D721Med (cell line): ENCODE results near the gene CRYGC.
"Not testable (repeated sequence)": the region's sequence is repeated elsewhere in the genome, so short reads cannot be mapped to it uniquely, and the experiment has no call there.

Source experiments
- DNase-seq: peaks from one replicate; pipeline ENCODE4 v3.0.0; 2011; ENCODE audit warnings: low spot score; ENCODE audit not compliant: insufficient read length
- FAIRE-seq: peaks from 2 replicates; lab custom pipeline; 2011; peaks lifted over from hg19 to GRCh38; lab: Jason Lieb, UNC
- CTCF ChIP-seq: IDR thresholded peaks from 2 replicates; pipeline ENCODE4 v1.5.1; 2012; ENCODE audit warnings: mild to moderate bottlenecking, control low read depth; ENCODE audit not compliant: insufficient read depth; ENCODE audit errors: missing control alignments

The CRYGC gene

DNA sequence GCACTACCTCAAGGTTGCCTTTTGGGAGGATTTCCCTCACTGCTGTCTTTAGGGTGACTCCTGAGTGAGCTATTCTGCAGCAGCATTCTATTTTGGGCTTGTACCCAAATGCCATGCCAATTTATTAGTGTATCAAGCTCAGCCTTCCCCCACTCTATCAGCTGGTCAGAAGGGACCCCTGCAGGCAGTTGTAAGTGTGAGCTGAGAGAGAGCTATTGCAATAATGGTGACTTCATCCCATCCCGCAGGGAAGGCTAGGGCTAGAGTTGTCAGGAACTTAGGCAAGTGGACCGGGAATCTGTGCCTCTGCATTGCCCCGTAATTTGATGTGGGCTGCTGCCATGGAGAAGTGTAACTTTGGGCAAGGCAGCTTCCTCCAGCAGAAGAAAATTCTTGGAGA lies 18.1 kb upstream of the CRYGC start:
- no peak for TF ChIP-seq CTCF
- FAIRE-seq (no peak), DNase-seq (no peak)

DNA sequence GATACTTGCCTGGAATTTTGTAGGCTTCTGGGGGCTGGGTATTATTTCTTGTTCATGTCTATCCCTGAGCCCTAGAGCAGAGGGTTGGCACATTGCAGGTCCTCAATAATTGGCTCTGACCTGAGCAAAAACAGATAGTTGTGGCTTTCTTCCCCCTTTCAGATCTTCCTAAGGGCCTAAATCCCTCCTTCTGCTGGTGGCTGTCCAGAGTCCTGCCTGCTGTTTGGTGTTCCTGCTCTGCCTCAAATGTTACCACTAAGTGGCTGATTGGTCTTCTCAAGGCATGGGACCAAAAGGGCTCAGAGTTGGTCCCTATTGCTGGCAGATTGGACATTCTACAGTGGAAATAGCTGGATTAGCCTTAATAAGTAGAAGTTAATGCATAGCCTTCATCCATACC lies 17.4 kb upstream of the CRYGC start:
- FAIRE-seq (no peak), DNase-seq (no peak)
- TF ChIP-seq CTCF = no peak

DNA sequence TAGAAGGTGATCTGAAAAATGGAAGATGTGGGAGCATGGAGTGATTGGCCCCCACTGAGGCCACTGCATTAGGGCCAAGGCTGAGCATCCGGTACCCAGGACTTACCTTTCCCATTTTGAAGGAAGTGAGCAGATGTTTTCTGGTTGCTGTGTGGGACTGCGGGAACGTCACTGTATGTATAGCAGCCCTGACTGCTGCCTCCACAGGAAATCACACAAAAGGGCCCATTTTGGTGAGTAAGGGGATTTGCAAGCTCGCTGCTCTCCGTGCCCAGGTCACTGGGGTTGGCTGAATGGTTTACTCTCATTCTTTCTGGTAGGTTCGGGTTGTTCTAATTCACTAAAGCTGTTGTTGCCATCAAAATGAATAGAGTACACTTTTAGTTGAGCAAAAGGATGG lies 16.4 kb upstream of the CRYGC start, which contains the start of gene CRYGB:
Gene CRYGB, minus strand, starts transcription at position 153 of the 400 bp plus-strand sequence. Its CDS starts 38 bp downstream, at position 115.
- DNase-seq = no peak
- no peak for FAIRE-seq
- TF ChIP-seq CTCF = no peak

DNA sequence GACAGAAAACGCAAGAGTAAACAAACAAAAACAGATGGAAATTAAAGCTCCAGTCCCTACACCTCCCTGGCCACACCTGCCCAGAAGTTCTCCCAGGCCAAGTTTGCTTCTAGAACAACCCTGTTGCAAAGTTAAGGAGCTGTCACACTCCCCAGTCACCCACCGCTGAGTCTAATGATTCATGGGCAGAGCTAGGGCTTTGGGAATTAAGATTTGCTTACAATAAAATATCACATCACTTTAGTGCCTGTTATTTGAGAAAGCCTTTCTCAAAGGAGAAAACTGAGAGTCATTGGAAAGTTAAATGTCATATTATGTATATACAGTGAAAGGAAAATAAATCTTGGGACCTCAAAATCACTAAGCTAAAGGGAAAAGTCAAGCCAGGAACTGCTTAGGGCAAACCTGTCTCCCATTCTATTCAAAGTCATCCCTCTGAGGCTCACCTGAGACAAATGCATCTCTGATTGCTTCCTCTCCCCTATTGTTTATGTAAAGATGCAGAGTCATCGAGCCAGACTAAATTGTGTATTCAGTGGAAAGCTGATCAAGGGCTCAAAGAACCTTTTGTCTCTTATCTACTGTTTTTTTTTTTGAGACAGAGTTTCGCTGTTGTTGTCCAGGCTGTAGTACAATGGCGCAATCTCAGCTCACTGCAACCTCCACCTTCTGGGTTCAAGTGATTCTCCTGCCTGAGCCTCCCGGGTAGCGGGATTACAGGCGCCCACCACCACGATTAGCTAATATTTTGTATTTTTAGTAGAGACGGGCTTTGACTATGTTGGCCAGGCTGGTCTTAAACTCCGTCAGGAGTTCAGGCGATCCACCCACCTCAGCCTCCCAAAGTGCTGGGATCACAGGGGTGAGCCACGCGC lies 13.5 kb upstream of the CRYGC start:
- FAIRE-seq (no peak), DNase-seq (no peak)
- TF ChIP-seq CTCF = no peak

DNA sequence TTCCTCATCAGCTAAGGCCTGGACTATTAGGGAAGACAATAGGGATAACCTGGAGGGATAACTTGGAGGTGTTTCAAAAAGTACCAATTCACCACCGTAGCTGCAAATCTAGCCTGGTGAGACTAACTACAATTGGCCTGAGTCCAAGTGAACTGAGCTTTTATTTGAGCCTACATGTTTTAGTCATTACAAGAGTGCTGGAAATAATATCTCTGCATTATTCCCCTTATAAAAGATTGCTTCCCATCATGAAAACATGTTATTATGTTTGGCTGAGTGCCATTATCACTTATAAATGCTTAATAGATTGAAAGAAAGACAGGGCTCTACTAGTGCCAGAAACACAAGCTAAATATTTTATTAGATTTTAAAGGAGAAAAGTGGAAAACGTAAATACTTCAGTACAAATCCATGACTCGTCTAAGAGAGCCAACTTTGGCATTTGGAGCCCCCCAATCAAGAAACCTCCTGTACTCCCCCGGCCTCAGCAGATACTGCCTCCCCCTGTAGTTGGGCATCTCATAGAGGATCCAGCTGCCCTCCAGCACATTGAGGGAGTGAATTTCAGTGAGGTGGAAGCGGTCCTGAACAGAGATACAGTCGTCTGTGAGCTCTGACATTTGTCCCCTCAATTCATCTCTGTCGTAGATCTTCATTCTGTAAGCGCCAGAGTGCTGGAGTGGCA lies 12.8 kb upstream of the CRYGC start:
- FAIRE-seq (no peak), DNase-seq (no peak)
- TF ChIP-seq CTCF = no peak

DNA sequence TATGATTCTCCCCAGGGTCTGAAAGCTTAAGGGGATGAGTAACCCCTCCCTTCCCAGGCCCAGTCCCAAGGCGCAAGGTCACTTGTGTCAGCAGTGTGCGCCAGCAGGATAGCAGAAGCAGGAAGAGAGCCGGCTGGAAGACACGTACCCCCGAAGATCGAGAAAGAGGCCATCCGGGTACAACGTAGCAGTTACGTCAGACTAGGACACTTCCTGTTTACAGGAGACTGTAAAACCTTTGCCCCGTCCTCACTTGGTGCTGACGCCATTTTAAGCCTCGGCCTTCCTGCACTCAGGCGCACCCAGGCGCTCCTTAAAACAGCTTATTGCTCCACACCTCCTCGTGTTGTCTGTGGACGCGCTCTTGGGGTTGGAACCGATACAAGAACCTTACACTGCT lies 9.8 kb upstream of the CRYGC start:
- TF ChIP-seq CTCF = no peak
- DNase-seq (no peak), FAIRE-seq (no peak)

- not testable (repeated sequence) for FAIRE-seq, DNase-seq
Observed at GRCh38 chr2:208138334-208138733, 8.7 kb upstream of the CRYGC start.
